Liver (tissue), 3 donors: Measurements from ENCODE around the gene MTMR12.

ENCODE experiments used
- FOXA2 ChIP-seq: IDR thresholded peaks from 2 replicates; pipeline ENCODE4 v1.6.1; 2016; ENCODE audit warnings: antibody characterized with exemption
- GABPA ChIP-seq, 2 donors: IDR thresholded peaks in 1 of 2; conservative IDR thresholded peaks in 1 of 2; 2 replicates each; pipeline ENCODE4 v1.6.1; 2016; ENCODE audit warnings: antibody characterized with exemption in 2 of 2, mild to moderate bottlenecking in 1 of 2, moderate library complexity in 1 of 2
- RAD21 ChIP-seq, 2 donors: IDR thresholded peaks; 2 replicates each; pipeline ENCODE4 v1.6.1; 2016; ENCODE audit warnings: antibody characterized with exemption in 2 of 2, mild to moderate bottlenecking in 2 of 2
- RXRA ChIP-seq, 2 donors: IDR thresholded peaks; 2 replicates each; pipeline ENCODE4 v1.6.1; 2017 to 2018; ENCODE audit warnings: antibody characterized with exemption in 2 of 2, mild to moderate bottlenecking in 1 of 2
- SP1 ChIP-seq: IDR thresholded peaks from 2 replicates; pipeline ENCODE4 v1.6.1; 2018; ENCODE audit warnings: antibody characterized with exemption, mild to moderate bottlenecking
- TAF1 ChIP-seq: conservative IDR thresholded peaks from 2 replicates; pipeline ENCODE4 v1.6.1; 2016; ENCODE audit warnings: antibody characterized with exemption, mild to moderate bottlenecking
- YY1 ChIP-seq: IDR thresholded peaks from 2 replicates; pipeline ENCODE4 v1.6.1; 2016; ENCODE audit warnings: antibody characterized with exemption, mild to moderate bottlenecking
- TF ChIP-seq, protein P1 (sequence below): IDR thresholded peaks from 2 replicates; pipeline ENCODE4 v1.6.1; 2016; ENCODE audit warnings: antibody characterized with exemption, mild to moderate bottlenecking
- TF ChIP-seq, protein P2 (sequence below): fragments of 150-350 bp; IDR thresholded peaks from 2 replicates; pipeline ENCODE4 v1.5.1; 2017; ENCODE audit warnings: improper control_type of control experiment, low read depth, low read length; ENCODE audit not compliant: missing input control
- TF ChIP-seq, protein P3 (sequence below): IDR thresholded peaks from 2 replicates; pipeline ENCODE4 v1.6.1; 2016; ENCODE audit warnings: antibody characterized with exemption
- TF ChIP-seq, protein P4 (sequence below): IDR thresholded peaks from 2 replicates; pipeline ENCODE4 v1.6.1; 2016; ENCODE audit warnings: antibody characterized with exemption
- TF ChIP-seq, protein P5 (sequence below): IDR thresholded peaks from 2 replicates; pipeline ENCODE4 v1.6.1; 2016; ENCODE audit warnings: antibody characterized with exemption
- donor health status: healthy.
- donor health status: healthy.

DNA sequence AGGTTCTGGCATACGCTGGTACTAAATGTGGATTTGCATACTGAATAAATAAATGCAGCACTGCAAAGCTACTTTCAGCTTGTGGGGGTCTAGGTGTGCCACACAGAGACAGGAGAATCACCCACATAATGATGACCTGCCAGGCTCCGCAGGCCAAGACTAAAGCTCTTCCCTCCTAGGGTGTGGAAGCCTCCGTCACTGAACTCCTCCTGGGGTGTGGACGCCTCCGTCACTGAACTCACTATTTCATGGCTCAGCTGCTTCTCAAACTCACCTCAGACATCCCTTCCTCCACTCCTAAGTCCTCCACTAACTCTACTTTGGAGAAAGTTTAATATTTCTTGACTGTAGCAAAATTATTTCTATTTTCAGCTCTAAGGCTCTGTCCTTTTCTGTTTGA lies 73.4 kb downstream of the MTMR12 start:
- TF ChIP-seq GABPA (IDR thresholded peaks at IDR 0.05 in 1 of 2, conservative IDR thresholded peaks at IDR 0.05 in 1 of 2) (no peak), YY1 (no peak), SP1 (no peak), TAF1 (no peak), FOXA2 (no peak), RAD21 (IDR thresholded peaks at IDR 0.05) (no peak), RXRA (IDR thresholded peaks at IDR 0.05) (no peak)
- TF ChIP-seq, protein P1, sequence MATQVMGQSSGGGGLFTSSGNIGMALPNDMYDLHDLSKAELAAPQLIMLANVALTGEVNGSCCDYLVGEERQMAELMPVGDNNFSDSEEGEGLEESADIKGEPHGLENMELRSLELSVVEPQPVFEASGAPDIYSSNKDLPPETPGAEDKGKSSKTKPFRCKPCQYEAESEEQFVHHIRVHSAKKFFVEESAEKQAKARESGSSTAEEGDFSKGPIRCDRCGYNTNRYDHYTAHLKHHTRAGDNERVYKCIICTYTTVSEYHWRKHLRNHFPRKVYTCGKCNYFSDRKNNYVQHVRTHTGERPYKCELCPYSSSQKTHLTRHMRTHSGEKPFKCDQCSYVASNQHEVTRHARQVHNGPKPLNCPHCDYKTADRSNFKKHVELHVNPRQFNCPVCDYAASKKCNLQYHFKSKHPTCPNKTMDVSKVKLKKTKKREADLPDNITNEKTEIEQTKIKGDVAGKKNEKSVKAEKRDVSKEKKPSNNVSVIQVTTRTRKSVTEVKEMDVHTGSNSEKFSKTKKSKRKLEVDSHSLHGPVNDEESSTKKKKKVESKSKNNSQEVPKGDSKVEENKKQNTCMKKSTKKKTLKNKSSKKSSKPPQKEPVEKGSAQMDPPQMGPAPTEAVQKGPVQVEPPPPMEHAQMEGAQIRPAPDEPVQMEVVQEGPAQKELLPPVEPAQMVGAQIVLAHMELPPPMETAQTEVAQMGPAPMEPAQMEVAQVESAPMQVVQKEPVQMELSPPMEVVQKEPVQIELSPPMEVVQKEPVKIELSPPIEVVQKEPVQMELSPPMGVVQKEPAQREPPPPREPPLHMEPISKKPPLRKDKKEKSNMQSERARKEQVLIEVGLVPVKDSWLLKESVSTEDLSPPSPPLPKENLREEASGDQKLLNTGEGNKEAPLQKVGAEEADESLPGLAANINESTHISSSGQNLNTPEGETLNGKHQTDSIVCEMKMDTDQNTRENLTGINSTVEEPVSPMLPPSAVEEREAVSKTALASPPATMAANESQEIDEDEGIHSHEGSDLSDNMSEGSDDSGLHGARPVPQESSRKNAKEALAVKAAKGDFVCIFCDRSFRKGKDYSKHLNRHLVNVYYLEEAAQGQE: no peak
- TF ChIP-seq, protein P2, sequence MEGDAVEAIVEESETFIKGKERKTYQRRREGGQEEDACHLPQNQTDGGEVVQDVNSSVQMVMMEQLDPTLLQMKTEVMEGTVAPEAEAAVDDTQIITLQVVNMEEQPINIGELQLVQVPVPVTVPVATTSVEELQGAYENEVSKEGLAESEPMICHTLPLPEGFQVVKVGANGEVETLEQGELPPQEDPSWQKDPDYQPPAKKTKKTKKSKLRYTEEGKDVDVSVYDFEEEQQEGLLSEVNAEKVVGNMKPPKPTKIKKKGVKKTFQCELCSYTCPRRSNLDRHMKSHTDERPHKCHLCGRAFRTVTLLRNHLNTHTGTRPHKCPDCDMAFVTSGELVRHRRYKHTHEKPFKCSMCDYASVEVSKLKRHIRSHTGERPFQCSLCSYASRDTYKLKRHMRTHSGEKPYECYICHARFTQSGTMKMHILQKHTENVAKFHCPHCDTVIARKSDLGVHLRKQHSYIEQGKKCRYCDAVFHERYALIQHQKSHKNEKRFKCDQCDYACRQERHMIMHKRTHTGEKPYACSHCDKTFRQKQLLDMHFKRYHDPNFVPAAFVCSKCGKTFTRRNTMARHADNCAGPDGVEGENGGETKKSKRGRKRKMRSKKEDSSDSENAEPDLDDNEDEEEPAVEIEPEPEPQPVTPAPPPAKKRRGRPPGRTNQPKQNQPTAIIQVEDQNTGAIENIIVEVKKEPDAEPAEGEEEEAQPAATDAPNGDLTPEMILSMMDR: no peak
- TF ChIP-seq, protein P3, sequence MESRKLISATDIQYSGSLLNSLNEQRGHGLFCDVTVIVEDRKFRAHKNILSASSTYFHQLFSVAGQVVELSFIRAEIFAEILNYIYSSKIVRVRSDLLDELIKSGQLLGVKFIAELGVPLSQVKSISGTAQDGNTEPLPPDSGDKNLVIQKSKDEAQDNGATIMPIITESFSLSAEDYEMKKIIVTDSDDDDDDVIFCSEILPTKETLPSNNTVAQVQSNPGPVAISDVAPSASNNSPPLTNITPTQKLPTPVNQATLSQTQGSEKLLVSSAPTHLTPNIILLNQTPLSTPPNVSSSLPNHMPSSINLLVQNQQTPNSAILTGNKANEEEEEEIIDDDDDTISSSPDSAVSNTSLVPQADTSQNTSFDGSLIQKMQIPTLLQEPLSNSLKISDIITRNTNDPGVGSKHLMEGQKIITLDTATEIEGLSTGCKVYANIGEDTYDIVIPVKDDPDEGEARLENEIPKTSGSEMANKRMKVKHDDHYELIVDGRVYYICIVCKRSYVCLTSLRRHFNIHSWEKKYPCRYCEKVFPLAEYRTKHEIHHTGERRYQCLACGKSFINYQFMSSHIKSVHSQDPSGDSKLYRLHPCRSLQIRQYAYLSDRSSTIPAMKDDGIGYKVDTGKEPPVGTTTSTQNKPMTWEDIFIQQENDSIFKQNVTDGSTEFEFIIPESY: no peak
- TF ChIP-seq, protein P4, sequence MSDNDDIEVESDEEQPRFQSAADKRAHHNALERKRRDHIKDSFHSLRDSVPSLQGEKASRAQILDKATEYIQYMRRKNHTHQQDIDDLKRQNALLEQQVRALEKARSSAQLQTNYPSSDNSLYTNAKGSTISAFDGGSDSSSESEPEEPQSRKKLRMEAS: no peak
- TF ChIP-seq, protein P5, sequence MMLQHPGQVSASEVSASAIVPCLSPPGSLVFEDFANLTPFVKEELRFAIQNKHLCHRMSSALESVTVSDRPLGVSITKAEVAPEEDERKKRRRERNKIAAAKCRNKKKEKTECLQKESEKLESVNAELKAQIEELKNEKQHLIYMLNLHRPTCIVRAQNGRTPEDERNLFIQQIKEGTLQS: no peak
